Measurements from ENCODE around the gene MISFA.

DNA sequence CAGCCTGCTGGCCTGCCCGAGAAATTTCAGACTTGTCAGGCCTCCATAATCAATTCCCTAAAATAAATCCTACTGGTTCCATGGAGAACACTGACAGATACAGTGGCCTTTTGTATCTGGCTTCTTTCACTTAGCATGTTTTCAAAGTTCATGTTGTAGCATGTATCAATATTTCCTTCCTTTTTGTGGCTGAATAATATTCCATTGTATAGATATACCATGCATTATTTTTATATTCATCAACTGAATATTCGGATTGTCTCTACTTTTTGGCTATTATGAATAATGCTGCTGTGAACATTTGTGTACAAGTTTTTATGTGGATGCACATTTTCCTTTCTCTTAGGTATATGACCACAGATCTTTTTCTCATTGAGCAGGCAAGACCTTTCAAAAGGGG is 24.1 kb downstream of the MISFA start:
- TF ChIP-seq, protein P1, sequence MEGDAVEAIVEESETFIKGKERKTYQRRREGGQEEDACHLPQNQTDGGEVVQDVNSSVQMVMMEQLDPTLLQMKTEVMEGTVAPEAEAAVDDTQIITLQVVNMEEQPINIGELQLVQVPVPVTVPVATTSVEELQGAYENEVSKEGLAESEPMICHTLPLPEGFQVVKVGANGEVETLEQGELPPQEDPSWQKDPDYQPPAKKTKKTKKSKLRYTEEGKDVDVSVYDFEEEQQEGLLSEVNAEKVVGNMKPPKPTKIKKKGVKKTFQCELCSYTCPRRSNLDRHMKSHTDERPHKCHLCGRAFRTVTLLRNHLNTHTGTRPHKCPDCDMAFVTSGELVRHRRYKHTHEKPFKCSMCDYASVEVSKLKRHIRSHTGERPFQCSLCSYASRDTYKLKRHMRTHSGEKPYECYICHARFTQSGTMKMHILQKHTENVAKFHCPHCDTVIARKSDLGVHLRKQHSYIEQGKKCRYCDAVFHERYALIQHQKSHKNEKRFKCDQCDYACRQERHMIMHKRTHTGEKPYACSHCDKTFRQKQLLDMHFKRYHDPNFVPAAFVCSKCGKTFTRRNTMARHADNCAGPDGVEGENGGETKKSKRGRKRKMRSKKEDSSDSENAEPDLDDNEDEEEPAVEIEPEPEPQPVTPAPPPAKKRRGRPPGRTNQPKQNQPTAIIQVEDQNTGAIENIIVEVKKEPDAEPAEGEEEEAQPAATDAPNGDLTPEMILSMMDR (IDR thresholded peaks at IDR 0.05), result no peak
- TF ChIP-seq POLR2A (IDR thresholded peaks at IDR 0.05), result no peak
- no peak for TF ChIP-seq EP300 (IDR thresholded peaks at IDR 0.05)
